Stimulated activated CD8-positive, alpha-beta memory T cell treated with anti-CD3 and anti-CD28 coated beads, Interleukin-2, amount 100 ng/mL, for 48 hours (primary cell): ENCODE data around the gene SUPT4H1.
A peak's percentile ranks its signal among the peaks of the same experiment; 100 is the strongest.

Experiments
- DNase-seq, 2 donors: peaks; one replicate each; pipeline ENCODE4 v3.0.0-alpha.2; 2020; ENCODE audit warnings: low read depth in 2 of 2

SUPT4H1 gene

GRCh38 chr17:58330538-58330996 is 21.4 kb downstream of the SUPT4H1 start:
- peak in 1 of 2 donors; percentile 24 for DNase-seq

GRCh38 chr17:58329810-58330537 is 22.0 kb downstream of the SUPT4H1 start:
- no peak for DNase-seq

- peak; percentile 81 to 85 for DNase-seq
These were observed 22.8 kb downstream of the SUPT4H1 start for GRCh38 chr17:58329035-58329809.

GRCh38 chr17:58328195-58329034 is 23.6 kb downstream of the SUPT4H1 start, which contains the start of gene TSPOAP1:
Gene TSPOAP1, minus strand, starts transcription at chr17:58328795. Its CDS starts 875 bp downstream, at chr17:58327920.
- DNase-seq, result peak; percentile 81 to 83

- peak in 1 of 2 donors; percentile 27 for DNase-seq
These were observed 24.4 kb downstream of the SUPT4H1 start for GRCh38 chr17:58327363-58328194.

- DNase-seq, result no peak
These were observed 25.2 kb downstream of the SUPT4H1 start for GRCh38 chr17:58326609-58327362.

GRCh38 chr17:58325976-58326468 is 26.0 kb downstream of the SUPT4H1 start:
- DNase-seq, result no peak

GRCh38 chr17:58325289-58325726 is 26.7 kb downstream of the SUPT4H1 start:
- DNase-seq, result no peak

GRCh38 chr17:58324409-58325288 is 27.4 kb downstream of the SUPT4H1 start:
- no peak for DNase-seq

GRCh38 chr17:58324056-58324408 is 28.0 kb downstream of the SUPT4H1 start:
- DNase-seq, result no peak

- no peak for DNase-seq
These were observed 28.5 kb downstream of the SUPT4H1 start for GRCh38 chr17:58323366-58324055.

GRCh38 chr17:58322581-58323185 is 29.3 kb downstream of the SUPT4H1 start:
- DNase-seq, result no peak

- DNase-seq, result no peak
These were observed 30.2 kb downstream of the SUPT4H1 start for GRCh38 chr17:58321571-58322525.

- no peak for DNase-seq
These were observed 31.3 kb downstream of the SUPT4H1 start for GRCh38 chr17:58320570-58321323.

- DNase-seq, result no peak
These were observed 31.8 kb downstream of the SUPT4H1 start for GRCh38 chr17:58320163-58320558.
